ENCODE measurements around the gene MSANTD2. TPM values are rescaled to one million over a fixed set of nuclear protein-coding genes. Genes with fewer than 3 reads are reported as not detected.

The MSANTD2 gene
- total and polyA plus RNA-seq, 2 of the 4 experiments (the other 2 are of a cell fraction): 5.0 to 6.0 TPM

DNA sequence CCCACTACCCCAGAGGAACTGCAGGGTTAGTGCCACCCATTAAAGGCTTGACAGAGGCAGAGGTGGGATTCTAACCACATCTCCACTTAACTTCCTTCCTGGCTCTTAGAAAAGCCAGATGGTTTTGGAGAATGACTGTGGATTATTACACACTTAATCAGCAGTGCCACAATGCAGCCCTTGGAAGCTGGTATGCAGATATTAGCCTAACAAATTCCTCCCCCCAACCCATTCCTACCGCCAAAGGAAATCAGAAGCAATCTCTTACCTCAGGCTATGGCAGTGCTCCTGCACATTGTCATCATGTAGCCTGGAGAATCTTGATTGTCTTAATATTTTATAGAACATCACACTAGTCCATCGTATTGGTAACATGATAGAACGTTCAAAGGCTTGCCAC lies 83.6 kb downstream of the MSANTD2 start:
- peak; percentile 27 for DNase-seq
- no peaks in the 10 kb centered on the region for H3K79me1 ChIP-seq (ENCODE audit: low read depth in 1 of 2, low read length in 2 of 2)
- H3K4me3 ChIP-seq (ENCODE audit: insufficient read depth, low read depth, low read length): no peak overlapping the region
- no peaks in the 10 kb centered on the region for H3K9me3 ChIP-seq (ENCODE audit: control insufficient read depth, insufficient read depth, low read length)
- no peaks in the 10 kb centered on the region for H3K9me1 ChIP-seq (ENCODE audit: insufficient read depth, low read length)
- BruUV-seq (replicated peaks): no TSS peak
- H4K91ac ChIP-seq (ENCODE audit: insufficient read depth, low read depth, low read length): no peak overlapping the region
- no peak for ATAC-seq (ENCODE audit: low read depth)
- H2BK5ac ChIP-seq (ENCODE audit: low read depth, low read length, poor library complexity, severe bottlenecking): no peak overlapping the region
- in situ Hi-C loops (cut with MboI; ENCODE audit: low sequenced_read_pairs): no loop called here
- no peak overlapping the region for H2AK9ac ChIP-seq (replicated peaks; ENCODE audit: low read depth, low read length, poor library complexity)
- POLR2A ChIA-PET (ENCODE audit: unreplicated experiment): no interaction called here
- H3K4me1 ChIP-seq (ENCODE audit: control insufficient read depth, insufficient read depth, low read length): peaks cover 3% of the 10 kb centered on the region
- H4K20me1 ChIP-seq (ENCODE audit: insufficient read depth, low read length): no peaks in the 10 kb centered on the region
- H2AK5ac ChIP-seq (ENCODE audit: low read depth, low read length): no peak overlapping the region
- no peak overlapping the region for H3K4ac ChIP-seq (ENCODE audit: low read depth, low read length)
- TF ChIP-seq RCOR1 (IDR thresholded peaks at IDR 0.05; ENCODE audit: insufficient replicate concordance, low read length) (no peak), POLR2A (IDR thresholded peaks at IDR 0.05; ENCODE audit: low read depth, low read length) (no peak), MXI1 (IDR thresholded peaks at IDR 0.05; ENCODE audit: borderline replicate concordance, low read depth, low read length) (no peak), MAZ (IDR thresholded peaks at IDR 0.05; ENCODE audit: borderline replicate concordance, low read depth, low read length) (no peak), BHLHE40 (IDR thresholded peaks at IDR 0.05; ENCODE audit: low read depth, low read length) (no peak), RFX5 (IDR thresholded peaks at IDR 0.05; ENCODE audit: low read depth, low read length) (no peak), CEBPB (IDR thresholded peaks at IDR 0.05; ENCODE audit: low read depth, low read length) (no peak), CHD1 (IDR thresholded peaks at IDR 0.05; ENCODE audit: low read depth, low read length) (no peak), NFE2L2 (IDR thresholded peaks at IDR 0.05; ENCODE audit: low read depth, low read length) (no peak), FOS (IDR thresholded peaks at IDR 0.05; ENCODE audit: low read depth, low read length) (no peak), SMC3 (IDR thresholded peaks at IDR 0.05; ENCODE audit: low read depth, low read length) (no peak), RAD21 (IDR thresholded peaks at IDR 0.05; ENCODE audit: low read length) (no peak), MAFK (IDR thresholded peaks at IDR 0.05; ENCODE audit: low read depth, low read length) (no peak)
- TF ChIP-seq, protein P1, sequence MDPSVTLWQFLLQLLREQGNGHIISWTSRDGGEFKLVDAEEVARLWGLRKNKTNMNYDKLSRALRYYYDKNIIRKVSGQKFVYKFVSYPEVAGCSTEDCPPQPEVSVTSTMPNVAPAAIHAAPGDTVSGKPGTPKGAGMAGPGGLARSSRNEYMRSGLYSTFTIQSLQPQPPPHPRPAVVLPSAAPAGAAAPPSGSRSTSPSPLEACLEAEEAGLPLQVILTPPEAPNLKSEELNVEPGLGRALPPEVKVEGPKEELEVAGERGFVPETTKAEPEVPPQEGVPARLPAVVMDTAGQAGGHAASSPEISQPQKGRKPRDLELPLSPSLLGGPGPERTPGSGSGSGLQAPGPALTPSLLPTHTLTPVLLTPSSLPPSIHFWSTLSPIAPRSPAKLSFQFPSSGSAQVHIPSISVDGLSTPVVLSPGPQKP (IDR thresholded peaks at IDR 0.05; ENCODE audit: borderline replicate concordance, low read depth, low read length): no peak
- TF ChIP-seq, protein P2, sequence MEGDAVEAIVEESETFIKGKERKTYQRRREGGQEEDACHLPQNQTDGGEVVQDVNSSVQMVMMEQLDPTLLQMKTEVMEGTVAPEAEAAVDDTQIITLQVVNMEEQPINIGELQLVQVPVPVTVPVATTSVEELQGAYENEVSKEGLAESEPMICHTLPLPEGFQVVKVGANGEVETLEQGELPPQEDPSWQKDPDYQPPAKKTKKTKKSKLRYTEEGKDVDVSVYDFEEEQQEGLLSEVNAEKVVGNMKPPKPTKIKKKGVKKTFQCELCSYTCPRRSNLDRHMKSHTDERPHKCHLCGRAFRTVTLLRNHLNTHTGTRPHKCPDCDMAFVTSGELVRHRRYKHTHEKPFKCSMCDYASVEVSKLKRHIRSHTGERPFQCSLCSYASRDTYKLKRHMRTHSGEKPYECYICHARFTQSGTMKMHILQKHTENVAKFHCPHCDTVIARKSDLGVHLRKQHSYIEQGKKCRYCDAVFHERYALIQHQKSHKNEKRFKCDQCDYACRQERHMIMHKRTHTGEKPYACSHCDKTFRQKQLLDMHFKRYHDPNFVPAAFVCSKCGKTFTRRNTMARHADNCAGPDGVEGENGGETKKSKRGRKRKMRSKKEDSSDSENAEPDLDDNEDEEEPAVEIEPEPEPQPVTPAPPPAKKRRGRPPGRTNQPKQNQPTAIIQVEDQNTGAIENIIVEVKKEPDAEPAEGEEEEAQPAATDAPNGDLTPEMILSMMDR (conservative IDR thresholded peaks at IDR 0.05; ENCODE audit: low read depth, low read length): no peak
- TF ChIP-seq, protein P3, sequence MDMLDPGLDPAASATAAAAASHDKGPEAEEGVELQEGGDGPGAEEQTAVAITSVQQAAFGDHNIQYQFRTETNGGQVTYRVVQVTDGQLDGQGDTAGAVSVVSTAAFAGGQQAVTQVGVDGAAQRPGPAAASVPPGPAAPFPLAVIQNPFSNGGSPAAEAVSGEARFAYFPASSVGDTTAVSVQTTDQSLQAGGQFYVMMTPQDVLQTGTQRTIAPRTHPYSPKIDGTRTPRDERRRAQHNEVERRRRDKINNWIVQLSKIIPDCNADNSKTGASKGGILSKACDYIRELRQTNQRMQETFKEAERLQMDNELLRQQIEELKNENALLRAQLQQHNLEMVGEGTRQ (IDR thresholded peaks at IDR 0.05; ENCODE audit: low read depth, low read length): no peak
- no peak overlapping the region for H2BK15ac ChIP-seq (ENCODE audit: low read depth, low read length)
- no peak overlapping the region for H4K5ac ChIP-seq (ENCODE audit: low read depth, low read length)
- no peak overlapping the region for H3K23ac ChIP-seq (ENCODE audit: low read depth, low read length)
- CTCF ChIA-PET: interaction anchor here (1.6 kb wide), 1 partner anchor 10 kb away, joined by 4 read pairs; no protein-coding TSS in a partner anchor
- no peak overlapping the region for H3K18ac ChIP-seq (ENCODE audit: low read depth, low read length)
- no peak overlapping the region for H3K56ac ChIP-seq (ENCODE audit: extremely low read depth, insufficient read depth, low read length)
- H3K14ac ChIP-seq (replicated peaks; ENCODE audit: low read depth, low read length): no peak overlapping the region
- no peak overlapping the region for H3K4me2 ChIP-seq (ENCODE audit: low read depth, low read length)
- no peak overlapping the region for H2BK120ac ChIP-seq (ENCODE audit: low read depth, low read length)
- intact Hi-C loops (cut with micrococcal nuclease): loop anchor here (5.0 kb wide), 1 partner anchor 39 kb away; no protein-coding TSS in a partner anchor
- H3K27ac ChIP-seq (ENCODE audit: insufficient read depth, low read length): no peak overlapping the region
- no peak overlapping the region for H3K9ac ChIP-seq (ENCODE audit: low read depth, low read length)
- H3K36me3 ChIP-seq (ENCODE audit: control insufficient read depth, insufficient read depth, low read length): no peaks in the 10 kb centered on the region
- H2BK20ac ChIP-seq (ENCODE audit: low read depth, low read length): no peak overlapping the region
- H3K27me3 ChIP-seq (ENCODE audit: control insufficient read depth, insufficient read depth, low read length): peaks cover 27% of the 10 kb centered on the region
- H4K8ac ChIP-seq (ENCODE audit: low read depth in 2 of 2, low read length in 2 of 2): no peak overlapping the region
- dilution Hi-C loops (cut with HindIII; ENCODE audit: low sequenced_read_pairs, unreplicated experiment): no loop called here
- WGBS, 2 experiments (ENCODE audit: extremely low coverage in 2 of 2, insufficient read length in 1 of 2): no CpG with 5 or more reads among the region's 3 CpGs
- H2AFZ ChIP-seq (replicated peaks; ENCODE audit: low read length, poor library complexity): peak overlapping the region; percentile 12
